Retinal pigment epithelial cell (primary cell): ENCODE measurements around the gene GUCA1C.

Source experiments
- DNase-seq: peaks from one replicate; pipeline ENCODE4 v3.0.0-alpha.2; 2010; ENCODE audit warnings: low read depth
- H3K4me3 ChIP-seq: 2 replicates; pipeline ENCODE4 v1.5.1; 2011; ENCODE audit warnings: mild to moderate bottlenecking, low read length, control low read depth, moderate library complexity
- TF ChIP-seq, protein P1 (sequence below): conservative IDR thresholded peaks from 2 replicates; pipeline ENCODE4 v1.5.1; 2011; ENCODE audit warnings: low read depth, low read length, control low read depth, inconsistent platforms

Gene GUCA1C

DNA sequence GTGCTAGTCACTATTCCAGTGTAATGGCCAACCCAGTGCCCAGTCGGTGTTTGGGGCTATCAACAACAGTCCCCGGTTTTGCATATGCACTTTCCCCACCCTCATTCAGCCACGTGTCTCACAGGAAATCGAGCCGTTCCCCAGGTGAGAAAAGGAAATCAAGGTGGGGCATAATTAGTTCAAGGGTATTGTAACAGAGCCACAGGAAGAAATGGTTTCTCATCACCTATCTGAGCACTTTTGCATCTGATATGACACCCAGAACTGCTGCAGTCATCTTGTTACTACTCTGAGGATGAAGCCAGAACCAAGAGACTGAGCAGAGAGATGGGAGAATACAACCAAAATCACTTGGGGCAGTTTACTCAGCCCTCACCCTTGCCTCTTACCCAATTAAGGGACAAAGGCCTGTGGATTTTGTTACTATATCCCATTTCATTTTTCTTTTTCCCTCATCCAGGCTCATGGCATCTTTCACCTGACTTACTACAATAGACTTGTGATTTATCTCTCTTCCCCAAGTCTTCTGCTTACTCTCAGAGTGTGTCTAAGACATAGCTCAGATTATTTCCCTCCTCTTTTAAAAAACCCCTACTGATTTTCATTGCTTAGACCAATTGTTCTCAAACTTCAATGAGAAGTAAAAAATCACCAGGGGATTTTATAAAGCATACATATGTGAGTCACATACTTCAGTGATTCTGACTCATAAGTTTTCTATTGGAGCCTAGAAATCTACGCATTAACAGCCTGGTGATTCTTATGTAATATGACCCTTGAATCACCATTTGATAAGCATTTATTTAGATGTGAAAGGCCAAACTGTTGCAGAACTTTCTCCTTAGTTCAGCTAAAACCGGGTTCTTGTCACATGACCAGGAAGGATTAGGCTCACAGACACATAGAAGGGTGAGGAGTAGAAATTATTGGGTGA, 90.5 kb downstream of the GUCA1C start:
- TF ChIP-seq, protein P1, sequence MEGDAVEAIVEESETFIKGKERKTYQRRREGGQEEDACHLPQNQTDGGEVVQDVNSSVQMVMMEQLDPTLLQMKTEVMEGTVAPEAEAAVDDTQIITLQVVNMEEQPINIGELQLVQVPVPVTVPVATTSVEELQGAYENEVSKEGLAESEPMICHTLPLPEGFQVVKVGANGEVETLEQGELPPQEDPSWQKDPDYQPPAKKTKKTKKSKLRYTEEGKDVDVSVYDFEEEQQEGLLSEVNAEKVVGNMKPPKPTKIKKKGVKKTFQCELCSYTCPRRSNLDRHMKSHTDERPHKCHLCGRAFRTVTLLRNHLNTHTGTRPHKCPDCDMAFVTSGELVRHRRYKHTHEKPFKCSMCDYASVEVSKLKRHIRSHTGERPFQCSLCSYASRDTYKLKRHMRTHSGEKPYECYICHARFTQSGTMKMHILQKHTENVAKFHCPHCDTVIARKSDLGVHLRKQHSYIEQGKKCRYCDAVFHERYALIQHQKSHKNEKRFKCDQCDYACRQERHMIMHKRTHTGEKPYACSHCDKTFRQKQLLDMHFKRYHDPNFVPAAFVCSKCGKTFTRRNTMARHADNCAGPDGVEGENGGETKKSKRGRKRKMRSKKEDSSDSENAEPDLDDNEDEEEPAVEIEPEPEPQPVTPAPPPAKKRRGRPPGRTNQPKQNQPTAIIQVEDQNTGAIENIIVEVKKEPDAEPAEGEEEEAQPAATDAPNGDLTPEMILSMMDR: no peak
- peak; percentile 93 for DNase-seq
- no peak overlapping the region for H3K4me3 ChIP-seq

DNA sequence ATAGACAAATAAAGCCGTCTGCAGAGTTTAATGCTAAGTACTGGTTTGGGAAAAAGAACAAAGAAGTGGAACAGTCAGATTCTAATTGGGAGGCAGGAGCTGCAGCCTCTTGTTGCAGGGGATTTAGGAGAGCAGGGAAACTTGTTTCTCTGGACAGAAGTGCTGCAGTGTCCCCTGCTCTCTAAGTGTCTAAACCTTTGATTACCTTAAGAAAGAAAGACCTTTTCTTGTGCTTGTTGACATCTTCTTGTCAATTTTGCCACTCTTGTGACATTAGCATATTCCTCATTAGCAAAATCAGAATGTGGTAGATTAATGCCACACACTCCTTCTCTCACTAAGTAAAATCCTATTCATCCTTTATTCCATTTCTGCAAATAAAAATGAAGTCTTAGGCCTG, 92.3 kb downstream of the GUCA1C start:
- no peak overlapping the region for H3K4me3 ChIP-seq
- DNase-seq: no peak
- TF ChIP-seq, protein P1: no peak
